Vagina (tissue), 2 donors: ENCODE results near the gene NRXN2. TPM values are rescaled to one million over a fixed set of nuclear protein-coding genes. Genes with fewer than 3 reads are reported as not detected.
A peak's percentile ranks its signal among the peaks of the same experiment; 100 is the strongest.

ENCODE experiments used
- DNase-seq, 2 donors: peaks; one replicate each; pipeline ENCODE4 v3.0.0-alpha.2; 2017; ENCODE audit errors: extremely low spot score in 2 of 2
- H3K27ac ChIP-seq: fragments of 200-600 bp; sonication (generic); one replicate; pipeline ENCODE4 v1.5.1; 2019
- H3K27me3 ChIP-seq: fragments of 200-600 bp; sonication (generic); one replicate; pipeline ENCODE4 v1.5.1; 2019
- H3K36me3 ChIP-seq, 2 donors: fragments of 200-600 bp; sonication (generic); one replicate each; pipeline ENCODE4 v1.5.1; 2017 to 2019
- H3K4me1 ChIP-seq: fragments of 200-600 bp; sonication (generic); one replicate; pipeline ENCODE4 v1.5.1; 2019
- H3K4me3 ChIP-seq, 2 donors: fragments of 200-600 bp; sonication (generic); 1 replicate in 1 of 2; 2 replicates in 1 of 2; pipeline ENCODE4 v1.5.1; 2016 to 2019
- H3K9me3 ChIP-seq: fragments of 200-600 bp; sonication (generic); one replicate; pipeline ENCODE4 v1.5.1; 2019
- POLR2A ChIP-seq, 2 donors: fragments of 450-650 bp; IDR thresholded peaks; one replicate each; pipeline ENCODE4 v1.6.1; 2017; ENCODE audit warnings: antibody characterized with exemption in 2 of 2, mild to moderate bottlenecking in 2 of 2, moderate library complexity in 2 of 2
- POLR2AphosphoS5 ChIP-seq, 2 donors: sonication (generic); formaldehyde crosslinking; IDR thresholded peaks; one replicate each; pipeline ENCODE4 v1.9.0; 2017; ENCODE audit warnings: antibody characterized with exemption in 2 of 2, mild to moderate bottlenecking in 2 of 2, low read depth in 1 of 2; ENCODE audit not compliant: insufficient read depth in 1 of 2
- intact Hi-C: fragments of 100-400 bp; cut with DNase I; formaldehyde crosslinking; loops from one replicate; pipeline ENCODE4 v1.15.1; 2023
- total RNA-seq: library from RNA; depleted of rRNA; stranded (reverse); fragments of >200 nt; gene quantifications from one replicate; pipeline ENCODE4 v1.2.3, GENCODE V29; 2016
- TF ChIP-seq, protein P1 (sequence below), 3 experiments: fragments of 450-650 bp in 2 of 3; fragments of 200-600 bp in 1 of 3; sonication (generic) in 1 of 3; IDR thresholded peaks; one replicate each; pipeline ENCODE4 v1.5.1; 2017 to 2019; ENCODE audit warnings: antibody characterized with exemption in 3 of 3, mild to moderate bottlenecking in 2 of 3, moderate library complexity in 2 of 3

The NRXN2 gene
- total RNA-seq, 1 donor from 2014 or later: 16.9 TPM

GRCh38 chr11:64566042-64566914 is 156.7 kb downstream of the NRXN2 start:
- Histone ChIP-seq H3K4me1 (peaks cover 14% of the 10 kb centered on the region), H3K9me3 (no peaks in the 10 kb centered on the region), H3K36me3 (no peaks in the 10 kb centered on the region), H3K27me3 (no peaks in the 10 kb centered on the region), H3K4me3 (no peak overlapping the region), H3K27ac (peak overlapping the region; percentile 86)
- DNase-seq: peak in 1 of 2 donors; percentile 93
- intact Hi-C loops: no loop called here
- TF ChIP-seq POLR2A (IDR thresholded peaks at IDR 0.05) (no peak), POLR2AphosphoS5 (IDR thresholded peaks at IDR 0.05; ENCODE audit: insufficient read depth in 1 of 2, low read depth in 1 of 2) (peak in 1 of 2 donors; percentile 89)

DNA sequence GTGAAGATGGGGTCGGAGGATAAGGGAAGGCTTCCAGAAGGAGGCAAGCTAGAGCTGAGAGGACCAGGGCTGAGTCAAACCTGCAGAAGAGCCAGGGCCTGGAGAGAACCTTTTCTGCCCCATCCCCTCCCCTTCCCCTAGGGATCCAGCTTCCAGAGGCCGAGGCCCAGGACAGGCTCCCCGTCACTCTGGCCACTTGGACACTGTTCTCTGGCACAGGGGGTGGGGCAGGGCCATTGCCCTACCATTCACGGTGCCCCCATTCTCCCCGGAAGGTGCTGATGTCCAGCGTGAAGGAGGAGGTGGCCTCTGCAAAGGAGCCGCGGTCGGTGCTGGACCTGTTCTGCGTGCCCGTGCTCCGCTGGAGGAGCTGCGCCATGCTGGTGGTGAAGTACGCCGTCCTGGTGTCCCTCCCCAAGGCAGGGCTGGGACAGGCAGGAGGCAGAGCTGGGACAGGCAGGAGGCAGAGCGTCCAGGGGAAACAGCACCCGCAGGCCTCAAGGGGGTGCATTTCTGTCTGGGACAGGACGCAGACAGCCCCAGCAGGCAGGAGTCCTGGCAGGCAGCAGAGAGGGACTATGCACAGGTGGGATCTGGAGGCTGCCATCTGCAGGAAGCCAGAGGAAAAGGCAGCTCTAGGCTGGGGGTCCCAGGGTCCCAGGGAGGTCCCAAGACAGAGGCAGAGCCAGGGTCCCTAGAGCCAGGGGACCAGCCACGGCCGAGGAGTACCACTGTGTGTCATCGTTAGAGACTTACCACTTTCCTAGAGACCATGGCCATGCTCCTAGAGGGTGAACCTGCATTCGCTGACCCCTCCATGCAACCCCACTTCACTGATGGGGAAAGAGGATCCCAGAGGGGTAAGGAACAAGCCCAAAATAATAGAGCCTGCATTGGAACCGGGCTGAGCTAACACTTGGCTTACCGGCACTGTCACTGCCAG is 157.8 kb downstream of the NRXN2 start:
- Histone ChIP-seq H3K36me3 (no peaks in the 10 kb centered on the region), H3K4me3 (no peak overlapping the region), H3K4me1 (peaks cover 14% of the 10 kb centered on the region), H3K9me3 (no peaks in the 10 kb centered on the region), H3K27me3 (no peaks in the 10 kb centered on the region), H3K27ac (no peak overlapping the region)
- intact Hi-C loops: no loop called here
- TF ChIP-seq POLR2A (IDR thresholded peaks at IDR 0.05): no peak
- TF ChIP-seq, protein P1, sequence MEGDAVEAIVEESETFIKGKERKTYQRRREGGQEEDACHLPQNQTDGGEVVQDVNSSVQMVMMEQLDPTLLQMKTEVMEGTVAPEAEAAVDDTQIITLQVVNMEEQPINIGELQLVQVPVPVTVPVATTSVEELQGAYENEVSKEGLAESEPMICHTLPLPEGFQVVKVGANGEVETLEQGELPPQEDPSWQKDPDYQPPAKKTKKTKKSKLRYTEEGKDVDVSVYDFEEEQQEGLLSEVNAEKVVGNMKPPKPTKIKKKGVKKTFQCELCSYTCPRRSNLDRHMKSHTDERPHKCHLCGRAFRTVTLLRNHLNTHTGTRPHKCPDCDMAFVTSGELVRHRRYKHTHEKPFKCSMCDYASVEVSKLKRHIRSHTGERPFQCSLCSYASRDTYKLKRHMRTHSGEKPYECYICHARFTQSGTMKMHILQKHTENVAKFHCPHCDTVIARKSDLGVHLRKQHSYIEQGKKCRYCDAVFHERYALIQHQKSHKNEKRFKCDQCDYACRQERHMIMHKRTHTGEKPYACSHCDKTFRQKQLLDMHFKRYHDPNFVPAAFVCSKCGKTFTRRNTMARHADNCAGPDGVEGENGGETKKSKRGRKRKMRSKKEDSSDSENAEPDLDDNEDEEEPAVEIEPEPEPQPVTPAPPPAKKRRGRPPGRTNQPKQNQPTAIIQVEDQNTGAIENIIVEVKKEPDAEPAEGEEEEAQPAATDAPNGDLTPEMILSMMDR (IDR thresholded peaks at IDR 0.05): no peak
- TF ChIP-seq POLR2AphosphoS5 (IDR thresholded peaks at IDR 0.05; ENCODE audit: insufficient read depth in 1 of 2, low read depth in 1 of 2): no peak
- DNase-seq: no peak

DNA sequence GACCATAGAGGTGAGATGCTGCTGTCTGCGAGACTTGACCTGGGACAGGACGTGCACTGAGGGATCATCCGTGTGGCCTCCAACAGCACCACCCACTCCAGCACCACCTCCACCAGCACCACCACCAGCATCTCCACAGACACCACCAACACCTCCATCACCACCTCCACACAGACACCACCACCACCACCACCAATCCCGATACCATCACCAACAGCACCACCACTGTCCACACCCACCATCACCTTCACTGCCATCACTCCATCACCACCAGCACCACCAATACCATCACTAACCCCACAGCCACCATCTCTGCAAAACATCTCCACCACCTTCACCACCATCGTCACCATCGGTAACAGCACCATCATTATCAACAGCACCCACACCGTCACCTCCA is 158.6 kb downstream of the NRXN2 start:
- Histone ChIP-seq H3K4me1 (peaks cover 14% of the 10 kb centered on the region), H3K36me3 (no peaks in the 10 kb centered on the region), H3K27me3 (no peaks in the 10 kb centered on the region), H3K4me3 (no peak overlapping the region), H3K9me3 (no peaks in the 10 kb centered on the region), H3K27ac (no peak overlapping the region)
- intact Hi-C loops: no loop called here
- DNase-seq: no peak
- no peak for TF ChIP-seq POLR2AphosphoS5 (IDR thresholded peaks at IDR 0.05; ENCODE audit: insufficient read depth in 1 of 2, low read depth in 1 of 2)
- TF ChIP-seq, protein P1 (IDR thresholded peaks at IDR 0.05): no peak

DNA sequence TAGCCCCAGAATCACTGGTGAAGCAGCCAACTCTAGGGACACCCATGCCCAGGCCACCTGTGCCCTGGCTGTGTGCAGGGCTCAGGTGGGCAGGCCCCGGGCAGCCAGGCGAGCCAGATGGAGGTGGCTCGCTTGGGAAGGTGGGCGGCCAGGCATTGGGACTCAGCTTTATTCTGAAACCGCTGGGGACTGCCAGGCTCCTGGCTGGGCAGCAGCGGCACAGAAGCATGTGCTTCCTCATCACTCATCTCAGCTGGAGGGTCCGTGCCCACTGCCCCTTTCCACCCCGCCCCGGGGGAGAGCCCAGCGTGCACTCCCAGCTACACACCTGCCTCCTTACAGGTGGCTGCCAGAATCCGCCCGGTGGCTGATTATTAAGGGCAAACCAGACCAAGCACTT is 159.0 kb downstream of the NRXN2 start:
- Histone ChIP-seq H3K9me3 (no peaks in the 10 kb centered on the region), H3K4me1 (peaks cover 14% of the 10 kb centered on the region), H3K27me3 (no peaks in the 10 kb centered on the region), H3K4me3 (no peak overlapping the region), H3K36me3 (no peaks in the 10 kb centered on the region), H3K27ac (no peak overlapping the region)
- intact Hi-C loops: no loop called here
- DNase-seq: no peak
- TF ChIP-seq POLR2A (IDR thresholded peaks at IDR 0.05) (no peak), POLR2AphosphoS5 (IDR thresholded peaks at IDR 0.05; ENCODE audit: insufficient read depth in 1 of 2, low read depth in 1 of 2) (no peak)
- TF ChIP-seq, protein P1 (IDR thresholded peaks at IDR 0.05): no peak

DNA sequence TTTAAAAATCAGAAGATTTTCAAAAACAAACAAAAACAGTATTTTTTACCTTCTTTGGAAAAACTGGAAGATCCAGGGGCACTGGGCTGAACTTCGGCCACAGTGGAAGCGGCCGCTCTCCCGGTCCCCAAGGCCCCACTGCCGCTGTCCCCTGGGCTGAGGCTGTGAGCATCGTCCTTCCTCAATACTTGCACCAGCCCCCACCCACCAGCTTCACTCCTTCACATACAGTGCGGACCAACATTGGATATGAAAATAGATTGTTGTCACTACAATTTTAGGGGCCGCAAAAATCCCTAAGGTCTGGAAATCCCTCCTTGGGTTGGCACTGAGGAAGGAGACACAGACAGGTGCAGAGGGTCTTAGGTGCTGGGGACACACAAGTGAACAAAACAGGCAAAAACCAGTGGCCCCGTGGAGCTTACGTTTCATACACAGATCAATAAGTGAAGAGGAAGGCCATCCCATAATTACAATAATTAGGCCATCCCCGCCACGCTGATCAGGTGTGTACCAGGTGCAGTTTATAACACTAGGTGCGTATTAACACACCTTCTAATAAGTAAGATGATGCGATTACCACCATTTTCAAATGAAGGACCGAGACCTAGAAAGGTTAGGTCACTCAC is 160.2 kb downstream of the NRXN2 start:
- H3K36me3 ChIP-seq: no peaks in the 10 kb centered on the region
- H3K9me3 ChIP-seq: no peaks in the 10 kb centered on the region
- TF ChIP-seq POLR2AphosphoS5 (IDR thresholded peaks at IDR 0.05; ENCODE audit: insufficient read depth in 1 of 2, low read depth in 1 of 2) (no peak), POLR2A (IDR thresholded peaks at IDR 0.05) (no peak)
- TF ChIP-seq, protein P1 (IDR thresholded peaks at IDR 0.05): no peak
- intact Hi-C loops: no loop called here
- peaks cover 14% of the 10 kb centered on the region for H3K4me1 ChIP-seq
- no peak overlapping the region for H3K27ac ChIP-seq
- no peak overlapping the region for H3K4me3 ChIP-seq
- no peaks in the 10 kb centered on the region for H3K27me3 ChIP-seq
- no peak for DNase-seq
